ENCODE data around the gene LIPC.

LIPC gene

GRCh38 chr15:58406811-58407210 is 25.0 kb upstream of the LIPC start:
- DNase-seq (ENCODE audit: low read depth) = no peak

GRCh38 chr15:58407236-58407775 is 24.5 kb upstream of the LIPC start:
- DNase-seq (ENCODE audit: low read depth) = no peak

GRCh38 chr15:58407778-58408177 is 24.0 kb upstream of the LIPC start:
- no peak for DNase-seq (ENCODE audit: low read depth)

- DNase-seq (ENCODE audit: low read depth) = no peak
Measured at GRCh38 chr15:58409861-58410260, 21.9 kb upstream of the LIPC start.

GRCh38 chr15:58410353-58410752 is 21.4 kb upstream of the LIPC start:
- no peak for DNase-seq (ENCODE audit: low read depth)

GRCh38 chr15:58413253-58413652 is 18.5 kb upstream of the LIPC start:
- no peak for DNase-seq (ENCODE audit: low read depth)

- DNase-seq (ENCODE audit: low read depth) = no peak
Measured at GRCh38 chr15:58415636-58416035, 16.2 kb upstream of the LIPC start.

GRCh38 chr15:58416963-58417362 is 14.8 kb upstream of the LIPC start:
- DNase-seq (ENCODE audit: low read depth) = no peak

- DNase-seq (ENCODE audit: low read depth) = no peak
Measured at GRCh38 chr15:58418135-58418534, 13.7 kb upstream of the LIPC start.

- no peak for DNase-seq (ENCODE audit: low read depth)
Measured at GRCh38 chr15:58419803-58420524, 11.8 kb upstream of the LIPC start.

GRCh38 chr15:58420579-58421043 is 11.2 kb upstream of the LIPC start:
- no peak for DNase-seq (ENCODE audit: low read depth)

- DNase-seq (ENCODE audit: low read depth) = no peak
Measured at GRCh38 chr15:58423205-58423604, 8.6 kb upstream of the LIPC start.

GRCh38 chr15:58423831-58424608 is 7.8 kb upstream of the LIPC start:
- DNase-seq (ENCODE audit: low read depth) = no peak

- DNase-seq (ENCODE audit: low read depth) = no peak
Measured at GRCh38 chr15:58424722-58425121, 7.1 kb upstream of the LIPC start.

GRCh38 chr15:58425185-58425584 is 6.6 kb upstream of the LIPC start:
- no peak for DNase-seq (ENCODE audit: low read depth)

GRCh38 chr15:58425834-58426233 is 6.0 kb upstream of the LIPC start:
- DNase-seq (ENCODE audit: low read depth) = no peak

GRCh38 chr15:58426501-58426900 is 5.3 kb upstream of the LIPC start:
- no peak for DNase-seq (ENCODE audit: low read depth)

- no peak for DNase-seq (ENCODE audit: low read depth)
Measured at GRCh38 chr15:58427987-58428386, 3.8 kb upstream of the LIPC start.

- DNase-seq (ENCODE audit: low read depth) = no peak
Measured at GRCh38 chr15:58430224-58430787, 1.5 kb upstream of the LIPC start.

- no peak for DNase-seq (ENCODE audit: low read depth)
Measured at GRCh38 chr15:58432401-58432800, 610 bp downstream of the LIPC start.

- no peak for DNase-seq (ENCODE audit: low read depth)
Measured at GRCh38 chr15:58433597-58434333, 2.0 kb downstream of the LIPC start.

- DNase-seq (ENCODE audit: low read depth) = no peak
Measured at GRCh38 chr15:58434334-58434875, 2.6 kb downstream of the LIPC start.
